A204.1 (cell line): ENCODE data around the gene MFAP3L.
"Not testable (repeated sequence)": the region's sequence is repeated elsewhere in the genome, so short reads cannot be mapped to it uniquely, and the experiment has no call there.

ENCODE experiments used
- FAIRE-seq: peaks from 2 replicates; lab custom pipeline; 2012; peaks lifted over from hg19 to GRCh38; lab: Jason Lieb, UNC

MFAP3L gene

GRCh38 chr4:169987327-169988228 lies 38.6 kb downstream of the MFAP3L start:
- FAIRE-seq = no peak

- FAIRE-seq = no peak
Measured at GRCh38 chr4:169986369-169986768, 39.8 kb downstream of the MFAP3L start.

DNA sequence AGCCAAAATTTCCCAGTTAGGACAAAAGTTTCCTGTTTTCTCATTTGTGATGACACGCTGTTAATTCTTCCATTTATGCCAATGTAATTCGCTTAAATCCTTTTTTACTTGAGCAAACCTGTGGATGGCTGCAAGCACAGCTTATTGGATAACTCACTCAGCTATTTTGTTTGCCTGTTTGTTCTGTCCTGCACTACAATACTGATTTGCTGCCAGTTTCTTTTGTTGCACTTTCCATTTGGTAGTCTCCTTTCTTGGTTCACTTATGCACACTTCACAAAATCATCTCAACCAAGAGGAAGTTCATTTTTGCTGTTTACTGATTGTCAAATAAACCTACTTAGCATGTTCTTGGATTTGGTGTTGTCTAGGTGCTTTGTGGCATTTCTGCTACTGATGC lies 40.3 kb downstream of the MFAP3L start:
- no peak for FAIRE-seq

DNA sequence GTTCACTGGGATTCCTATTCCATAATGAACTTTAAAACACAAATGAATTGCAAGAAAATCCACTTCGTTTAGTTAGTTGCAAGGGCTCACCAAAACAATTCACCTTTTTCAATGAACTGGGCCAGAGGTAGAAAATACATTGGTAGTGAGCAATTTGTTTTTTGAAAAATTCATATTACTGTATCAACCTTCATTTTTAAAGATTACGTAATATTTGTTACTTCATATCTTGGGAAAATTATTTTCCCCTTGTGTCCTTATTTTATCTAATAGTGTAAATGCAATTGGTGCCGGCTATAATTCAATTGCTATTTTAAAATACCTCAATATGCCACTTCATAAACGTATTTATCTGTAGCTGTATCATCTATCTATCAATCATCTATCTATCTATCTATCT lies 41.5 kb downstream of the MFAP3L start:
- no peak for FAIRE-seq

GRCh38 chr4:169984173-169984572 lies 42.0 kb downstream of the MFAP3L start:
- FAIRE-seq = no peak

- FAIRE-seq = no peak
Measured at GRCh38 chr4:169976951-169977350, 49.2 kb downstream of the MFAP3L start.

GRCh38 chr4:169975838-169976796 lies 50.1 kb downstream of the MFAP3L start:
- FAIRE-seq = no peak

DNA sequence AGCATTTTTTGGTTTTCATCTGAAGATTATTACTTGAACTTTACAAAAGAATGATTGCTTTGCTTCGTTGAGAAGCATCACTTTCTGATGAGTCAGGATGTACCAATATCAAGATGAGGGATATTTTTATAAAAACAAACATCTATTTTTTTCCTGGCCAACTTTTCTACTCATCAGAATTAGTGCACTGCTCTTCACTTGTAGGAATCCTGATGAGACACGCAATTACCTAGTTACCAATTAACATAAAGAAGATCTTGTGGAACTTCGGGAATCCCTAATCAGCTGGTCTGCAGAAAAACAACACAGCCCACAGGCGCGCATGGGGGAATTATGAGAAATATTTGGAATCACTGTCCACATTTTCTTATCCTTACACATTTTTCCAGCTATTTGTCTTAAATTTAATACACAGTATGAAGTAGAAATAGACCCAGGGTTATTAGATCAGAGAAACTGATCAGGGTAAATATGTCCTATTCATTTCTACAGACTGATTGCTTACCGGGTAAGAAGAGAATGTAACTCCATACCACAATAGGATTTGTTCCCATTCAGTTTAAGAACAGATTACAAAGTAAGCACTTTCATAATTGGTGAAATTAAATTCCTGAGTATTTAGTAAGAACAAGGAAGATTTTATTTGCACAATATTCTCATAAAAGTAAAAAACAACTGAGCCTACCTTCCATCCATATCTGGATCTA lies 50.9 kb downstream of the MFAP3L start:
- FAIRE-seq = no peak

GRCh38 chr4:169971456-169972015 lies 54.7 kb downstream of the MFAP3L start:
- no peak for FAIRE-seq

- no peak for FAIRE-seq
Measured at GRCh38 chr4:169968999-169969398, 57.2 kb downstream of the MFAP3L start.

GRCh38 chr4:169963998-169964397 lies 62.2 kb downstream of the MFAP3L start:
- FAIRE-seq = no peak

DNA sequence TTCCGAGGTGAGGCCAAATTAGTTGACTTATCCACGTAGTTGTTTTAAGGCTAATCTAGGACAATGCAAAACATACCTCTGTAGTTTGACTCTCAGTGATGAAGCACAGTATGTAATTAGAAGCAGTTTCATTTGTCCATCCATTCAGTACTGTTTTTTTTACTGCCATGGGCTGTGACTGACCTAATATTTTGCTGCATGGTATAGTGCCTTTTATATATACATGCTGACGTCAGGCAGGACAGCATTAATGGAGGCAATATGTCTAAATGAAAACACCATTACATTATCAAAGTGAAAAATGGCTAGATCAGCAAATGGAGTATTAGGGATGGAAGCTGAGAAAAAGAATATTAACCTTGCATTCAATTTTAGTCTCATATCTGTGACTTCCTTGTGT lies 66.9 kb downstream of the MFAP3L start:
- no peak for FAIRE-seq

- no peak for FAIRE-seq
Measured at GRCh38 chr4:169958629-169959028, 67.6 kb downstream of the MFAP3L start.

- FAIRE-seq = no peak
Measured at GRCh38 chr4:169957785-169958184, 68.4 kb downstream of the MFAP3L start.

DNA sequence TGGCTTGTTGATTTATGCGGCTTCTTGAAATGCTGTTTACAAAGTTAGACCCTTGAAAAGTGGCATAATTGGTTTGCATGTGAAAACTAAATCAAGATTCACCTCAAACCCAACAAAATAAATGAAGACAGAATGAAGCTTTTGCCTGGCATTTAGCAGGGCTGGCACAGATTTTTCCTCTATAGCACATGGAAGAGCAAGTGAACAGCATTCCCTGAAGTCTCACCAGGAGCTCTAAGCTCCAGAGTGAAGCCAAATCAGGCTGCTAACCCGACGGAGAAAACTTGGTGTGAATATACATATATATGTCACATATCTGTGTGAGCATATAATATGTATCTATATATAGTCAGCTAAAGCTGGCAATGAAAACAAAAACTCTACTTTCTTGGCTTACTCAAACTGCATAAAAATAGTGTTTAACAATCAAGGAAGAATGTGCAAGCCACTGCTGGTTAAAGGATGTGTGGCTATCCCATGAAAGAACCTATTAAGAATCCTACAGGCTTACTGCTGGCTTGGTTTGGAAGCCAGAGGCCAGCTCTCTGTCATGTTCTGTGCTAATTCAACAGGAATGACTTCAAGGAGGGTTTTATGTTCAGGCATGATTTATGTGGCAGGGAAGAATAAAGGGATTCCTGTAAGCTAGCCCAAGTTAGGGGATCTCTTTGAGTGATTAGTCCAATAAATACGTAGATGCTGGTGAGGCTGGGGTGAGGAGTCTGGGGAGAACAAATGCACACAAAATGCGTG lies 69.9 kb downstream of the MFAP3L start:
- no peak for FAIRE-seq

- no peak for FAIRE-seq
Measured at GRCh38 chr4:169955521-169955920, 70.7 kb downstream of the MFAP3L start.

GRCh38 chr4:169952236-169953002 lies 73.8 kb downstream of the MFAP3L start:
- no peak for FAIRE-seq

GRCh38 chr4:169948271-169948670 lies 77.9 kb downstream of the MFAP3L start:
- FAIRE-seq = no peak

DNA sequence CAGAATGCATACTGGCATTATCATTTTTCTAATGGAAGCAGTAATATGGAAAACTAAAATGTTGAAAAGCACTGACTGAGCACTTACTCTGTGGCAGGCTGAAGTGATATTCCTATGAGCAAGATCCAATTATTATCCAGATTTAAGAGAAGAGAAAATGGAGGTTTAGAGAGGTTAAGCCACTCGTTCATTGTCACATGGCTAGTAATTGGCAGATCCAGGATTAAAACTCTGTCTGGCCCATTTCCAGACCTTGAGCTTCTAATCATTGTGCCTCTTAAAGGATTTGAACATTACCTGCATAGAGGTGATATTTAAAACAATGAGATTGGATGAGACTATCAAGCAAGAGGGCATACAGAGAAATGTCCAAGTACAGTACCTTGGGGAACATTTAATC lies 80.6 kb downstream of the MFAP3L start:
- FAIRE-seq = no peak

DNA sequence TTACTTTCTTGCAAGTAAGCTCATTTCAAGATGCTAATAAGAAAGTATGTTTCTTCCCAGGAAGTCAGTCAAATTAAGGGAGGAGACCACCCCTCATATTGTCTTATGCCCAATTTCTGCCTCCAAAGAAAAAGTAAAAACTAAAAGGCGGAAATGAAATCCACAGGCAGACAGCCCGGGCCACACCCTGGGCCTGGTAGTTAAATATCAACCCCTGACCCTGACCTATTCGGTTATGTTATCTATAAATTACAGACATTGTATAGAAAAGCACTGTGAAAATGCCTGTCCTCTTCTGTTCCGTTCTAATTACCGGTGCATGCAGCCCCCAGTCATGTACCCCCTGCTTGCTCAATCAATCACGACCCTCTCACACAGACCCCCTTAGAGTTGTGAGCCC lies 82.6 kb downstream of the MFAP3L start:
- FAIRE-seq = not testable (repeated sequence)

DNA sequence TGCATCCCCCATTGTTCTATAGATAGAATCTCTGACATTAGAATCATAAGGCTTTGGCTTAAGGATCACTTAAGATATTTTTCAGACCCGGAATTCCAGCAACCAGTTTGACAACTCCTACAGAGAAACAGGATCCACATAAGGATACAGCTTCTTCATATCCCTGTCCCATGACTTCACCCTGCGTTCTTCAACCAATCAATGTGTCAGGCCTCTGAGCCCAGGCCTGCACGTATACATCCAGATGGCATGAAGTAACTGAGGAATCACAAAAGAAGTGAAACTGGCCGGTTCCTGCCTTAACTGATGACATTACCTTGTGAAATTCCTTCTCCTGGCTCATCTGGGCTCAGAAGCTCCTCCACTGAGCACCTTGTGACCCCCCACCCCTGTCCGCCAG lies 85.1 kb downstream of the MFAP3L start:
- no peak for FAIRE-seq
